Measurements from ENCODE around the gene TRIM37. TPM values are rescaled to one million over a fixed set of nuclear protein-coding genes. Genes with fewer than 3 reads are reported as not detected.
"Not testable (repeated sequence)": the region's sequence is repeated elsewhere in the genome, so short reads cannot be mapped to it uniquely, and the experiment has no call there.

TRIM37 gene
- total RNA-seq, 1 donor from 2014 or later, result 22.9 TPM

GRCh38 chr17:58960068-58960467 is 146.6 kb downstream of the TRIM37 start:
- TF ChIP-seq CTCF (conservative IDR thresholded peaks at IDR 0.05; ENCODE audit: low read depth, low read length), result peak; percentile 64
- H3K4me3 ChIP-seq (ENCODE audit: low read depth, low read length), result no peak overlapping the region
- peak; percentile 69 for DNase-seq (ENCODE audit: low read depth)

GRCh38 chr17:58957725-58958073 is 149.0 kb downstream of the TRIM37 start:
- H3K4me3 ChIP-seq (ENCODE audit: low read depth, low read length), result not testable (repeated sequence)

GRCh38 chr17:58956997-58957724 is 149.5 kb downstream of the TRIM37 start:
- no peak for TF ChIP-seq CTCF (conservative IDR thresholded peaks at IDR 0.05; ENCODE audit: low read depth, low read length)
- H3K4me3 ChIP-seq (ENCODE audit: low read depth, low read length), result no peak overlapping the region
- no peak for DNase-seq (ENCODE audit: low read depth)

More at GRCh38 chr17:58957725-58958073, 149.0 kb downstream of the TRIM37 start:
- not testable (repeated sequence) for DNase-seq (ENCODE audit: low read depth)

- not testable (repeated sequence) for H3K4me3 ChIP-seq (ENCODE audit: low read depth, low read length); DNase-seq (ENCODE audit: low read depth)
These were observed 152.3 kb downstream of the TRIM37 start for GRCh38 chr17:58954358-58954757.

- no peak for DNase-seq (ENCODE audit: low read depth)
- no peak for TF ChIP-seq CTCF (conservative IDR thresholded peaks at IDR 0.05; ENCODE audit: low read depth, low read length)
- H3K4me3 ChIP-seq (ENCODE audit: low read depth, low read length), result no peak overlapping the region
These were observed 158.9 kb downstream of the TRIM37 start for GRCh38 chr17:58947824-58948223.

- no peak for DNase-seq (ENCODE audit: low read depth)
- no peak overlapping the region for H3K4me3 ChIP-seq (ENCODE audit: low read depth, low read length)
- TF ChIP-seq CTCF (conservative IDR thresholded peaks at IDR 0.05; ENCODE audit: low read depth, low read length), result no peak
These were observed 159.3 kb downstream of the TRIM37 start for GRCh38 chr17:58947411-58947810.

GRCh38 chr17:58944166-58944565 is 162.5 kb downstream of the TRIM37 start:
- DNase-seq (ENCODE audit: low read depth), result no peak
- no peak overlapping the region for H3K4me3 ChIP-seq (ENCODE audit: low read depth, low read length)
- no peak for TF ChIP-seq CTCF (conservative IDR thresholded peaks at IDR 0.05; ENCODE audit: low read depth, low read length)

GRCh38 chr17:58936295-58936694 is 170.4 kb downstream of the TRIM37 start:
- no peak for DNase-seq (ENCODE audit: low read depth)
- TF ChIP-seq CTCF (conservative IDR thresholded peaks at IDR 0.05; ENCODE audit: low read depth, low read length), result no peak
- H3K4me3 ChIP-seq (ENCODE audit: low read depth, low read length), result no peak overlapping the region

Measured in epithelial cell of proximal tubule (primary cell).